RWPE2 (cell line): Measurements from ENCODE around the gene KRTAP19-5.

Source experiments
- ATAC-seq: fragments of 200-7000 bp; cut with Tn5 transposase; 3 replicates; pipeline ENCODE4 v1.9.1; 2021; ENCODE audit warnings: low read depth
- DNase-seq: peaks from one replicate; pipeline ENCODE4 v3.0.0-alpha.2; 2020; ENCODE audit warnings: low spot score
- H3K27ac ChIP-seq: fragments of 450-650 bp; 2 replicates; pipeline ENCODE4 v1.5.1; 2017; ENCODE audit warnings: mild to moderate bottlenecking; ENCODE audit not compliant: poor library complexity, severe bottlenecking
- H3K27me3 ChIP-seq: fragments of 250-450 bp; sonication (Bioruptor Pico); 2 replicates; pipeline ENCODE4 v1.5.1; 2021; ENCODE audit warnings: mild to moderate bottlenecking, moderate library complexity; ENCODE audit not compliant: insufficient read depth, poor library complexity, severe bottlenecking
- H3K36me3 ChIP-seq: fragments of 250-450 bp; sonication (Bioruptor Pico); 2 replicates; pipeline ENCODE4 v1.5.1; 2020; ENCODE audit warnings: low read depth, mild to moderate bottlenecking, moderate library complexity
- H3K4me1 ChIP-seq: fragments of 250-450 bp; sonication (Bioruptor Pico); 2 replicates; pipeline ENCODE4 v1.5.1; 2021; ENCODE audit warnings: mild to moderate bottlenecking, moderate library complexity; ENCODE audit not compliant: insufficient read depth, poor library complexity, severe bottlenecking
- H3K4me3 ChIP-seq: fragments of 250-450 bp; sonication (Bioruptor Pico); 2 replicates; pipeline ENCODE4 v1.5.1; 2021; ENCODE audit warnings: mild to moderate bottlenecking, moderate library complexity; ENCODE audit not compliant: severe bottlenecking
- H3K9me3 ChIP-seq: fragments of 250-450 bp; sonication (Bioruptor Pico); 2 replicates; pipeline ENCODE4 v1.5.1; 2021; ENCODE audit warnings: mild to moderate bottlenecking, moderate library complexity; ENCODE audit not compliant: severe bottlenecking
- TF ChIP-seq, protein P1 (sequence below): fragments of 450-650 bp; IDR thresholded peaks from one replicate; pipeline ENCODE4 v1.5.1; 2017; ENCODE audit warnings: mild to moderate bottlenecking, moderate library complexity; ENCODE audit not compliant: poor library complexity, severe bottlenecking

KRTAP19-5 gene

GRCh38 chr21:30480145-30480544 is 21.8 kb downstream of the KRTAP19-5 start, which contains the start of gene KRTAP19-1:
Gene KRTAP19-1 (minus strand): TSS chr21:30480367. CDS start chr21:30480317, 50 bp downstream.
- DNase-seq (no peak), ATAC-seq (no peak)
- Histone ChIP-seq H3K27me3 (no peaks in the 10 kb centered on the region), H3K4me3 (no peak within 1 kb of the TSS), H3K9me3 (no peaks in the 10 kb centered on the region), H3K4me1 (no peaks in the 10 kb centered on the region), H3K36me3 (no peaks in the 10 kb centered on the region), H3K27ac (no peak within 1 kb of the TSS)
- TF ChIP-seq, protein P1, sequence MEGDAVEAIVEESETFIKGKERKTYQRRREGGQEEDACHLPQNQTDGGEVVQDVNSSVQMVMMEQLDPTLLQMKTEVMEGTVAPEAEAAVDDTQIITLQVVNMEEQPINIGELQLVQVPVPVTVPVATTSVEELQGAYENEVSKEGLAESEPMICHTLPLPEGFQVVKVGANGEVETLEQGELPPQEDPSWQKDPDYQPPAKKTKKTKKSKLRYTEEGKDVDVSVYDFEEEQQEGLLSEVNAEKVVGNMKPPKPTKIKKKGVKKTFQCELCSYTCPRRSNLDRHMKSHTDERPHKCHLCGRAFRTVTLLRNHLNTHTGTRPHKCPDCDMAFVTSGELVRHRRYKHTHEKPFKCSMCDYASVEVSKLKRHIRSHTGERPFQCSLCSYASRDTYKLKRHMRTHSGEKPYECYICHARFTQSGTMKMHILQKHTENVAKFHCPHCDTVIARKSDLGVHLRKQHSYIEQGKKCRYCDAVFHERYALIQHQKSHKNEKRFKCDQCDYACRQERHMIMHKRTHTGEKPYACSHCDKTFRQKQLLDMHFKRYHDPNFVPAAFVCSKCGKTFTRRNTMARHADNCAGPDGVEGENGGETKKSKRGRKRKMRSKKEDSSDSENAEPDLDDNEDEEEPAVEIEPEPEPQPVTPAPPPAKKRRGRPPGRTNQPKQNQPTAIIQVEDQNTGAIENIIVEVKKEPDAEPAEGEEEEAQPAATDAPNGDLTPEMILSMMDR: no peak

DNA sequence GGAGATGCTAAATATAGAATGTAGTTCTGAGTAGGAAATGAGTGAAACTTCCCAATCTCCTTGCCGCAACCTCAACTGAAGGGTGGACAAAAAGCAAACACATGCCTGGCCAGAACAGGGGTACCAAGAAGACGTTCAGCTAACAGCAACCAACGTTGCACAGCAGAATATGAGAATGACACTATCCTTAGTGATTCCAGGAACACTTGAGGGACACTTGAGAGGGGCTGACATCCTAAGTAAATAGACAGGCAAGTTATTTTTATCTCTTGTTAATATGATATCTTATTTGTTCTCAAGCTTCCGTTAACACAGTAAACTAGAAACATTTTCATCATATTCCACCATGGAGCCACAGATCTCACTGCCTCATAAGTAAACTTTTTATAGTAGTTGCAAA is 22.7 kb downstream of the KRTAP19-5 start:
- Histone ChIP-seq H3K36me3 (no peaks in the 10 kb centered on the region), H3K4me3 (no peak overlapping the region), H3K27ac (no peak overlapping the region), H3K4me1 (no peaks in the 10 kb centered on the region), H3K27me3 (no peaks in the 10 kb centered on the region), H3K9me3 (no peaks in the 10 kb centered on the region)
- TF ChIP-seq, protein P1: no peak
- DNase-seq (no peak), ATAC-seq (no peak)

- H3K27ac ChIP-seq: no peak overlapping the region
- DNase-seq (no peak), ATAC-seq (no peak)
- TF ChIP-seq, protein P1: no peak
- no peaks in the 10 kb centered on the region for H3K36me3 ChIP-seq
- H3K4me1 ChIP-seq: no peaks in the 10 kb centered on the region
- H3K4me3 ChIP-seq: no peak overlapping the region
- no peaks in the 10 kb centered on the region for H3K27me3 ChIP-seq
- H3K9me3 ChIP-seq: no peaks in the 10 kb centered on the region
These were observed 23.9 kb downstream of the KRTAP19-5 start for GRCh38 chr21:30478004-30478403.

- no peak for ATAC-seq
- H3K4me3 ChIP-seq: no peak overlapping the region
These were observed 32.8 kb downstream of the KRTAP19-5 start for GRCh38 chr21:30468900-30469714.

More at GRCh38 chr21:30468900-30469714, 32.8 kb downstream of the KRTAP19-5 start:
- Histone ChIP-seq H3K27ac (no peak overlapping the region), H3K36me3 (no peaks in the 10 kb centered on the region), H3K9me3 (no peaks in the 10 kb centered on the region), H3K4me1 (no peaks in the 10 kb centered on the region), H3K27me3 (peaks cover 7% of the 10 kb centered on the region)
- DNase-seq: no peak
- TF ChIP-seq, protein P1: no peak
